OCI-LY1 (cell line): Measurements from ENCODE around the gene TLE3.

Experiments used
- H2AFZ ChIP-seq: fragments of 200-600 bp; sonication (generic), shearing (Covaris generic); 2 replicates; pipeline ENCODE4 v1.6.0; 2014; ENCODE audit warnings: antibody characterized with exemption, mild to moderate bottlenecking, low read length
- H3F3A ChIP-seq: fragments of 200-600 bp; sonication (generic), shearing (Covaris generic); 2 replicates; pipeline ENCODE4 v1.6.0; 2014; ENCODE audit warnings: mild to moderate bottlenecking, antibody characterized with exemption, low read length, moderate library complexity; ENCODE audit not compliant: insufficient read depth
- H3K27ac ChIP-seq: fragments of 200-600 bp; sonication (generic); 2 replicates; pipeline ENCODE4 v1.5.1; 2014; ENCODE audit warnings: low read length, mixed run types, mild to moderate bottlenecking, low read depth; ENCODE audit not compliant: poor library complexity, severe bottlenecking
- H3K27me3 ChIP-seq: fragments of 200-600 bp; sonication (generic); 2 replicates; pipeline ENCODE4 v1.6.0; 2014; ENCODE audit warnings: antibody characterized with exemption, mild to moderate bottlenecking, low read length, moderate library complexity; ENCODE audit not compliant: insufficient read depth
- H3K36me3 ChIP-seq: fragments of 200-600 bp; sonication (generic); 2 replicates; pipeline ENCODE4 v1.6.1; 2014; ENCODE audit warnings: mild to moderate bottlenecking, antibody characterized with exemption, low read length, moderate library complexity, mixed read lengths; ENCODE audit not compliant: insufficient read depth
- H3K4me1 ChIP-seq: fragments of 200-600 bp; sonication (generic); 2 replicates; pipeline ENCODE4 v1.5.1; 2014; ENCODE audit warnings: mild to moderate bottlenecking, low read length, moderate library complexity; ENCODE audit not compliant: insufficient read depth, severe bottlenecking
- H3K4me2 ChIP-seq: fragments of 200-600 bp; sonication (generic), shearing (Covaris generic); 2 replicates; pipeline ENCODE4 v1.6.1; 2014; ENCODE audit warnings: low read length
- H3K4me3 ChIP-seq: fragments of 200-600 bp; sonication (generic); 2 replicates; pipeline ENCODE4 v1.5.1; 2014; ENCODE audit warnings: low read length, low read depth, mild to moderate bottlenecking, mixed read lengths; ENCODE audit not compliant: poor library complexity, severe bottlenecking
- H3K79me2 ChIP-seq: fragments of 200-600 bp; shearing (Covaris generic); 2 replicates; pipeline ENCODE4 v1.6.1; 2016; ENCODE audit warnings: mixed run types, low read length, mixed read lengths; ENCODE audit not compliant: insufficient read depth
- H3K9ac ChIP-seq: fragments of 200-600 bp; sonication (generic), shearing (Covaris generic); 2 replicates; pipeline ENCODE4 v1.6.1; 2014; ENCODE audit warnings: mild to moderate bottlenecking, low read length, mixed read lengths
- H3K9me2 ChIP-seq: fragments of 200-600 bp; sonication (generic), shearing (Covaris generic); 2 replicates; pipeline ENCODE4 v1.6.1; 2014; ENCODE audit warnings: low read depth, mild to moderate bottlenecking, low read length, mixed read lengths
- H3K9me3 ChIP-seq: fragments of 200-600 bp; shearing (Covaris generic); 2 replicates; pipeline ENCODE4 v1.6.1; 2014; ENCODE audit warnings: low read length, mixed read lengths
- H4K20me1 ChIP-seq: fragments of 200-600 bp; sonication (generic), shearing (Covaris generic); 2 replicates; pipeline ENCODE4 v1.6.0; 2016; ENCODE audit warnings: mild to moderate bottlenecking, low read length; ENCODE audit not compliant: insufficient read depth
- CTCF ChIP-seq: fragments of 200-600 bp; sonication (generic), shearing (Covaris generic); IDR thresholded peaks from 2 replicates; pipeline ENCODE4 v1.5.1; 2017; ENCODE audit warnings: mild to moderate bottlenecking, antibody characterized with exemption, low read length, moderate library complexity, mixed read lengths
- EZH2 ChIP-seq: fragments of 200-600 bp; sonication (generic), shearing (Covaris generic); IDR thresholded peaks from 2 replicates; pipeline ENCODE4 v1.8.0; 2017; ENCODE audit warnings: borderline replicate concordance, mixed run types, mild to moderate bottlenecking, antibody characterized with exemption, low read length, moderate library complexity, mixed read lengths

Gene TLE3

GRCh38 chr15:70017801-70018200, 79.9 kb downstream of the TLE3 start:
- no peak overlapping the region for H2AFZ ChIP-seq
- H4K20me1 ChIP-seq: no peaks in the 10 kb centered on the region
- H3K4me3 ChIP-seq: no peak overlapping the region
- no peaks in the 10 kb centered on the region for H3F3A ChIP-seq
- H3K9ac ChIP-seq: peak overlapping the region; percentile 11; the same call in 1 of the 2 replicates
- H3K36me3 ChIP-seq: no peaks in the 10 kb centered on the region; the same call in 1 of the 2 replicates
- H3K4me1 ChIP-seq: peaks cover 76% of the 10 kb centered on the region
- TF ChIP-seq CTCF (no peak), EZH2 (no peak)
- no peak overlapping the region; the same call in 1 of the 2 replicates for H3K4me2 ChIP-seq
- H3K27me3 ChIP-seq: no peaks in the 10 kb centered on the region
- no peaks in the 10 kb centered on the region for H3K9me2 ChIP-seq
- no peaks in the 10 kb centered on the region for H3K79me2 ChIP-seq
- peak overlapping the region; percentile 95 for H3K27ac ChIP-seq
- H3K9me3 ChIP-seq: 0 out of 2 replicates have a peak, but pooled peaks cover 2% of the 10 kb centered on the region

GRCh38 chr15:70017025-70017424, 80.7 kb downstream of the TLE3 start:
- peaks cover 79% of the 10 kb centered on the region for H3K4me1 ChIP-seq
- H3K9me3 ChIP-seq: no peaks in the 10 kb centered on the region
- no peaks in the 10 kb centered on the region for H3K79me2 ChIP-seq
- no peaks in the 10 kb centered on the region for H3K9me2 ChIP-seq
- H3K9ac ChIP-seq: no peak overlapping the region; the same call in 1 of the 2 replicates
- no peaks in the 10 kb centered on the region for H3K27me3 ChIP-seq
- H3F3A ChIP-seq: no peaks in the 10 kb centered on the region
- H3K27ac ChIP-seq: peak overlapping the region; percentile 95
- H3K4me2 ChIP-seq: peak overlapping the region; percentile 49; the same call in 1 of the 2 replicates
- H2AFZ ChIP-seq: no peak overlapping the region
- no peaks in the 10 kb centered on the region; the same call in 1 of the 2 replicates for H3K36me3 ChIP-seq
- TF ChIP-seq EZH2: no peak
- TF ChIP-seq CTCF: no peak
- H4K20me1 ChIP-seq: no peaks in the 10 kb centered on the region
- no peak overlapping the region for H3K4me3 ChIP-seq

- no peaks in the 10 kb centered on the region for H3K9me3 ChIP-seq
- H3K27me3 ChIP-seq: no peaks in the 10 kb centered on the region
- no peaks in the 10 kb centered on the region for H4K20me1 ChIP-seq
- H3F3A ChIP-seq: no peaks in the 10 kb centered on the region
- H2AFZ ChIP-seq: no peak overlapping the region
- no peaks in the 10 kb centered on the region for H3K9me2 ChIP-seq
- H3K27ac ChIP-seq: peak overlapping the region; percentile 95
- peaks cover 83% of the 10 kb centered on the region for H3K4me1 ChIP-seq
- no peak for TF ChIP-seq CTCF
- TF ChIP-seq EZH2: no peak
- peak overlapping the region; percentile 49 for H3K4me2 ChIP-seq
- no peaks in the 10 kb centered on the region; the same call in 1 of the 2 replicates for H3K36me3 ChIP-seq
- peak overlapping the region; percentile 15 for H3K4me3 ChIP-seq
- H3K9ac ChIP-seq: peak overlapping the region; percentile 66
- H3K79me2 ChIP-seq: no peaks in the 10 kb centered on the region
These were observed 81.2 kb downstream of the TLE3 start for GRCh38 chr15:70016511-70016994.
